HG02938 (cell line): ENCODE measurements around the gene CLEC9A.

Experiments
- ATAC-seq: cut with Tn5 transposase; IDR thresholded peaks from one replicate; pipeline ENCODE4 v1.9.1; 2021; ENCODE audit warnings: mild to moderate bottlenecking, moderate library complexity; ENCODE audit not compliant: unreplicated experiment

The CLEC9A gene

GRCh38 chr12:10102322-10102721, 71.8 kb downstream of the CLEC9A start:
- ATAC-seq = no peak

GRCh38 chr12:10110256-10110844, 79.9 kb downstream of the CLEC9A start:
- ATAC-seq = no peak

GRCh38 chr12:10111451-10111850, 81.0 kb downstream of the CLEC9A start:
- ATAC-seq = no peak

GRCh38 chr12:10113075-10113474, 82.6 kb downstream of the CLEC9A start:
- ATAC-seq = no peak

GRCh38 chr12:10113920-10114319, 83.4 kb downstream of the CLEC9A start:
- ATAC-seq = no peak

GRCh38 chr12:10115311-10115710, 84.8 kb downstream of the CLEC9A start:
- ATAC-seq = no peak
